ENCODE measurements around the gene TBX4. TPM values are rescaled to one million over a fixed set of nuclear protein-coding genes. Genes with fewer than 3 reads are reported as not detected.

Gene TBX4
- polyA plus RNA-seq, 2 donors, result 0.01 TPM; not detected in 1

DNA sequence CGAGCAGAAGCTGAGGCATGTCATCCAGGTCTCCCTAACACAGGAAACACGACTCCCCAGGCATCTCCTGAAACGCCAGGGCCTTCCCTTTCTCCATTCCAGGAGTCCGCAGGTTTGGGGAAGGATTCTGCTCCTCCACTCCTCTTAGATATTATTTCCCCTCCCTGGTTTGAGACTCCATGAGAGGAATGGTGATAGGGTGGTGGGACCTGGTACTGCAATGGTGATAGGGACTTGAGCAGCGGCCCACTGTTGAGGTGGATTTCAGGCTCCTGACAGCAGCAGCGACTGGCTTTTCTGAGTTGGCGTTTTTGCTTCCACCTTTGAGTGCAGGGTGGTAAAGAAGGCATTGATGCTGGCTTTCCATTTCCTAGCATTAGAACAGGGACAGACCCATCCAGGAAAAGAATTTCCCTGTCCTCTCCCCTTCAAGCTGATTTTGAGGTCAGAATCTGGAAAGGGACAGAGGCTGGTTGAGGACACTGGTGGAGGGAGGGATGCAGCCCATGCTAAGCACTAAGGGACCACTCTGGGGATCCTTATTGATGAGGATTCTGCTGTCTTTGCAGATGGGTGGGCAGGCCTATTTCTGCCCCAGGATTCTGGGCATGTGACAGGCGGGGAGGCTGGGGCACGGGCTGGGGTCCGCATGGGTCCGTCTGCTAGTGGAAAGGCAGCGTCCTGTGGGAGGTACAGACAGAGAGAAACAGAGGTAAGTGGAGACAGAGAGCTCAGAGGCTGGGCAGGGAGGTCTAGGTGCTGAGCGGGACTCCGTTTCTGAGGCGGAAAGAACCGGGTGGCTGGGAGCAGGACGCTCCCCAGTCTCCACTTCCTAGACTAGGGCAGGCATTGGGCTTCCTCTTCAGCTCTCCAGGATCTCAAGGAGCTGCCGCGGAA is 1.3 kb upstream of the TBX4 start:
- H3K27me3 ChIP-seq (ENCODE audit: control insufficient read depth in 1 of 2, insufficient read depth in 2 of 2, low read length in 2 of 2), result peaks cover 3 to 23% of the 10 kb centered on the region in 2 donors
- 81 to 83% methylated on average over 16 to 19 of the region's 19 CpGs for WGBS, 2 donors
- peaks cover 0 to 8% of the 10 kb centered on the region in 2 donors for H3K9me3 ChIP-seq (ENCODE audit: control insufficient read depth in 2 of 2, insufficient read depth in 1 of 2, low read depth in 1 of 2, low read length in 1 of 2)
- no peak overlapping the region for H3K4me3 ChIP-seq (ENCODE audit: low read depth in 1 of 2, low read length in 2 of 2)
- H3K36me3 ChIP-seq (ENCODE audit: control insufficient read depth in 2 of 2, insufficient read depth in 2 of 2, low read length in 1 of 2), result no peaks in the 10 kb centered on the region
- peaks cover 6 to 12% of the 10 kb centered on the region in 2 donors for H3K4me1 ChIP-seq (ENCODE audit: control insufficient read depth in 2 of 2, insufficient read depth in 2 of 2, low read length in 1 of 2)
- H3K27ac ChIP-seq (ENCODE audit: low read depth in 2 of 2, low read length in 1 of 2), result no peak overlapping the region

DNA sequence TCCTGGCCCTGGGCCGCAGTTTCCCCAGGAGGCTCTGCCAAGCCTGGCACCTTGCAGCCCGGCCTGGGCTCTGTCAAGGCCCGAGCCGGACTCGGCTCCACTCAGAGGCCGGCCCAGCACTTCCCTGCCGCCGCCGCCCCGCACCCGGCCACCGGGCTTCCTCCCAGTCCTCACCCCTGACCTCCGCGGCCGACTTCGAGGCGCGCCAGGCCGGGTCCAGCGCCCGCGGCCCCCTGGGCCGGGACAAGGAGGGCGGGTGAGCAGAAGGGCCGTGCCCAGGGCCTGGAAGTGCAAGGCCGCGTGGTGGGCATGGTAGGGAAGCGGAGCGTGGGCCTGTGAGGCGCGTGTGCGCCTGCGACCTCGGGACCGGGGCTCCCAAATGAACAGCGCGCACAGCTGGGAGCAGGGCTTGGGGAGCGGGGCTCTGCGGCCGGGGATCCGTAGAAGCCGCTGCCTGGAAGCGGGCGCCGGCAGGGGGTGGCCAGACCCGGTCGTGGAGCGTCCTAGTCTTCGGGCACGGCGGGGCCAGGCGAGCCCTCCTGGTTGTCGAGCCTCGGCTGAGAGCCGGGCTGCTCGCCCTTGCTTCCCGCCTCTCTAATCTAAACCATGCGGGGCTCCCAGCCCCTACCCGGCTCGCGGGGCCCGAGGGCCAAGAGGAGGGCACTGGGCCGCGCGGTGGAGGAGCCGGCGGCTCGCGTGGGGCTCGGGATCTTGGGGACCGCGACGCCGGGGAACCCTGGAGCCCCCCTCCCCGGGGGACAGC is 503 bp upstream of the TBX4 start:
- Histone ChIP-seq H3K4me3 (ENCODE audit: low read depth in 1 of 2, low read length in 2 of 2) (peak overlapping the region in 1 of 2 donors; percentile 36), H3K27ac (ENCODE audit: low read depth in 2 of 2, low read length in 1 of 2) (no peak overlapping the region), H3K36me3 (ENCODE audit: control insufficient read depth in 2 of 2, insufficient read depth in 2 of 2, low read length in 1 of 2) (no peaks in the 10 kb centered on the region), H3K27me3 (ENCODE audit: control insufficient read depth in 1 of 2, insufficient read depth in 2 of 2, low read length in 2 of 2) (peaks cover 9 to 23% of the 10 kb centered on the region in 2 donors), H3K9me3 (ENCODE audit: control insufficient read depth in 2 of 2, insufficient read depth in 1 of 2, low read depth in 1 of 2, low read length in 1 of 2) (peaks cover 0 to 11% of the 10 kb centered on the region in 2 donors), H3K4me1 (ENCODE audit: control insufficient read depth in 2 of 2, insufficient read depth in 2 of 2, low read length in 1 of 2) (peaks cover 6 to 13% of the 10 kb centered on the region in 2 donors)
- WGBS, 2 donors, result 8 to 30% methylated on average over 40 to 75 of the region's 75 CpGs

DNA sequence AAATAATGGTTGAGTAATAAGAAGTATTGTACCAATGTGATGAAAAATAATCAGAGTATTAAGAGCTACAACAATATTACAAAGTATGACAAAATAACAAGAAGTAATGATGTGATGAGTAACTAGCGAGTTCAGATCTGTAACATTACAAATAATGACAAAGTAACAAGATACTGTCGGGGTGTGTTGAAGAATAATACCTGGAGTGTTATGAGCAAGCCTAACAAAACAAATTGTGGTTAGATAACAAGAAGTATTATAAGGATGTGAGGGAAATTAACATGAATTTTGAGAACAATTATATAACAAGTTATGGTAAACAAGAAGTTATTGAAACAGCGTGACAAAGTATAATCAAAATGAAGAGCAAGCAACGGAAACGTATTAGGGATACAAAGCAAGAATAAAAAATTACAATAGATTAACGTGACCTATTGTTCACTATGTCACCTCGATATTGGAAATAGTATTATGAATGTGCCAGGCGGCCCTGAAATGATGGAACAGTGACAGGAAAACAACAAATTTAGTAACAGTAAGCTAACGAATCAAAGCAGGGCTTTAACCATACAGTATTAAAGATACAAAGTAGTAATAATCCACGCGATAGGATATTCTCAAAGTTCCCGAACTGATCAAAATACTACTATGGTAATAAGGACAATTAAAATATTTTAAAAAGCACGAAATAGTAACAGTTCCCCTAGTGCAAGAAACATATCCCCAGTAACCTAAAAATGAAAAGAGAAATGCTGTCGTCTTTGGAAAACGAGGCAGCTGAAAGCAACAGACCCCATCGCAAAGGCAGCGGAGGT is 1.6 kb downstream of the TBX4 start:
- peaks cover 6 to 19% of the 10 kb centered on the region in 2 donors for H3K4me1 ChIP-seq (ENCODE audit: control insufficient read depth in 2 of 2, insufficient read depth in 2 of 2, low read length in 1 of 2)
- peaks cover 0 to 11% of the 10 kb centered on the region in 2 donors for H3K9me3 ChIP-seq (ENCODE audit: control insufficient read depth in 2 of 2, insufficient read depth in 1 of 2, low read depth in 1 of 2, low read length in 1 of 2)
- H3K27me3 ChIP-seq (ENCODE audit: control insufficient read depth in 1 of 2, insufficient read depth in 2 of 2, low read length in 2 of 2), result peaks cover 14 to 25% of the 10 kb centered on the region in 2 donors
- H3K27ac ChIP-seq (ENCODE audit: low read depth in 2 of 2, low read length in 1 of 2), result no peak overlapping the region
- WGBS, 2 donors, result 33 to 54% methylated on average over 17 of the region's 17 CpGs
- H3K36me3 ChIP-seq (ENCODE audit: control insufficient read depth in 2 of 2, insufficient read depth in 2 of 2, low read length in 1 of 2), result no peaks in the 10 kb centered on the region
- H3K4me3 ChIP-seq (ENCODE audit: low read depth in 1 of 2, low read length in 2 of 2), result no peak overlapping the region

DNA sequence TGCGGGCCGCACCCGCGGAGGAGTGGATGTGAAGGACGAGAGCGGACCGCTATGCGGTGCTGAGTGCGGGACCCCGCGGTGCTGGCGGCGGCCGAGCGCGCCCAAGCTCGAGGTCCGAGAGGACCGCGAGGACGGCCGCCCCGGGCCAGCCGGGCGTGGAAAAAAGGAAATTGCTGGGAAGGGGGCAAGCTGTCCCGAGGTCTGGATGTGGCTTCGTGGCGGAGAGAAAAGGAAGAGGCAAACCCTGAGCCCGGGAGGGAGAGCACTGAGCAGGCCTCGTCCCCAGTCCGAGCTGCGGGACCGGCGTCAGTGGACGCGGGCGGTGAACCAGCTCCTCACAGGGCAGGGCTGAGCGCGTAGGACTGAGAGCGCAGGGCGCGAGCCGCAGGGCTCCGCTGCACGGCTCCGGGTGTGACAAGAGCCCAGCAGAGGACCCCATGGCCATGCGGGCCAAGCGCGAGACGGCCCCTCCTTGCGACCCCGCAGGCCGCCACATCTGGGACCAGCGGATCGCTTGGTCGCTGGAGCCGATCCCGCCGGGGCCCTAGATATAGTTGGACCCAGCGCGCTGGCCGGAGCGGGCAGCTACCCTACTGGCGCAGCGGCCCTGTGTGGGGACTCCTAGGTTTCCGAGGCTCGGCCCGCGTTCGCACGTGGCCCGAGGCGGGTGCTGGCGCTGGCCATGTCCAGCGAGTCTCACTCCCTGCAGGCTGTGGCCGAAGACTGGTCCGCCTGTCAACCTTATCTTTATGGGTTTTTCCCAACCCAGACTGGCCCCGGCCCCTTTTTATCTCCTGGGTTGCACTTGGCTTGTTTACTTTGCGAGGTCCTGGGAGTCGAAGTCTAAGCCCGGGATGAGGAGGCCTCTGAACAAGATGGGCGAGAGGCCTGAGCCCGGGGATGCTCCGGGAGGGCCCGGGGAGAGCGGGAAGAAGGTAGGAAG is 2.4 kb downstream of the TBX4 start:
- no peaks in the 10 kb centered on the region for H3K36me3 ChIP-seq (ENCODE audit: control insufficient read depth in 2 of 2, insufficient read depth in 2 of 2, low read length in 1 of 2)
- H3K9me3 ChIP-seq (ENCODE audit: control insufficient read depth in 2 of 2, insufficient read depth in 1 of 2, low read depth in 1 of 2, low read length in 1 of 2), result peaks cover 0 to 11% of the 10 kb centered on the region in 2 donors
- H3K4me1 ChIP-seq (ENCODE audit: control insufficient read depth in 2 of 2, insufficient read depth in 2 of 2, low read length in 1 of 2), result peaks cover 6 to 19% of the 10 kb centered on the region in 2 donors
- H3K27ac ChIP-seq (ENCODE audit: low read depth in 2 of 2, low read length in 1 of 2), result no peak overlapping the region
- H3K27me3 ChIP-seq (ENCODE audit: control insufficient read depth in 1 of 2, insufficient read depth in 2 of 2, low read length in 2 of 2), result peaks cover 16 to 25% of the 10 kb centered on the region in 2 donors
- 23 to 43% methylated on average over 85 to 86 of the region's 86 CpGs for WGBS, 2 donors
- no peak overlapping the region for H3K4me3 ChIP-seq (ENCODE audit: low read depth in 1 of 2, low read length in 2 of 2)

DNA sequence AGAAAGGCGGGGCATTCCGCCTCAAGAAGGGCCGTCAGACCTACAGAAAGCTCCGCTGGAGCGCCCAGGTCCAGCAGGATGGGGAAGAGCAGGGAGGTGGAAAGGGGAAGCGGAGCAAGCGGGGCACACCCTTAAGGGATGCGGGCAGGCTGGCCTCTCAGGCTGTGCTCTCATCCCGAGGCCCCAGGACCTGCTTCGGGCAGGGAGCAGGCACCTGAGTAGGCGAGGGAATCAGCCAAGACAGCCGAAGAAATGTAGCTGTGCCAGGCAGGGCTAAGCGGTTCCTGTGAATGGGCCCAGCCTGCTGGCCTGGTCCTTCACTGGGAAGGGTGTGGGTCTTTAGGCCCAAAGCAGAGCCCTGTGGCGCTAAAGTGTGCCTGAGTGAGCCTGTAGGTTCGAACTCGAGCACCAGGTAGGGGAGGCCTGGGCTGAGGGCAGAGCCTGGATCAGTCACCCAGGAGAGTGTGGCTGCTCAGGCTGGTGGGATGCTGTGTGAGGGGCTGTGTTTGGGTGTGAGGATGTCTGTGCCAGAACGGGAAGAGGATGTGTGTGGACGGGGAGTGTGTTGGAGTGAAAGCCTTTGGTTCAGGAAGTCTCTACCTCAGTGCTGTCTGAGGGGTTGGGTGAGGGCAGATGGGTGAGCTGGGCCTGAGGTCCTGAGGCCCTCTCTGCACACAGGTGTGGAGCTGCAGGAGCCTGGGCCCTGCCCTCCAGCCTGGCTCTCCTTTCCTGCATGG is 3.3 kb downstream of the TBX4 start:
- peaks cover 16 to 25% of the 10 kb centered on the region in 2 donors for H3K27me3 ChIP-seq (ENCODE audit: control insufficient read depth in 1 of 2, insufficient read depth in 2 of 2, low read length in 2 of 2)
- H3K4me1 ChIP-seq (ENCODE audit: control insufficient read depth in 2 of 2, insufficient read depth in 2 of 2, low read length in 1 of 2), result peaks cover 6 to 19% of the 10 kb centered on the region in 2 donors
- H3K27ac ChIP-seq (ENCODE audit: low read depth in 2 of 2, low read length in 1 of 2), result no peak overlapping the region
- peaks cover 0 to 11% of the 10 kb centered on the region in 2 donors for H3K9me3 ChIP-seq (ENCODE audit: control insufficient read depth in 2 of 2, insufficient read depth in 1 of 2, low read depth in 1 of 2, low read length in 1 of 2)
- H3K4me3 ChIP-seq (ENCODE audit: low read depth in 1 of 2, low read length in 2 of 2), result no peak overlapping the region
- 72 to 77% methylated on average over 18 of the region's 18 CpGs for WGBS, 2 donors
- no peaks in the 10 kb centered on the region for H3K36me3 ChIP-seq (ENCODE audit: control insufficient read depth in 2 of 2, insufficient read depth in 2 of 2, low read length in 1 of 2)

DNA sequence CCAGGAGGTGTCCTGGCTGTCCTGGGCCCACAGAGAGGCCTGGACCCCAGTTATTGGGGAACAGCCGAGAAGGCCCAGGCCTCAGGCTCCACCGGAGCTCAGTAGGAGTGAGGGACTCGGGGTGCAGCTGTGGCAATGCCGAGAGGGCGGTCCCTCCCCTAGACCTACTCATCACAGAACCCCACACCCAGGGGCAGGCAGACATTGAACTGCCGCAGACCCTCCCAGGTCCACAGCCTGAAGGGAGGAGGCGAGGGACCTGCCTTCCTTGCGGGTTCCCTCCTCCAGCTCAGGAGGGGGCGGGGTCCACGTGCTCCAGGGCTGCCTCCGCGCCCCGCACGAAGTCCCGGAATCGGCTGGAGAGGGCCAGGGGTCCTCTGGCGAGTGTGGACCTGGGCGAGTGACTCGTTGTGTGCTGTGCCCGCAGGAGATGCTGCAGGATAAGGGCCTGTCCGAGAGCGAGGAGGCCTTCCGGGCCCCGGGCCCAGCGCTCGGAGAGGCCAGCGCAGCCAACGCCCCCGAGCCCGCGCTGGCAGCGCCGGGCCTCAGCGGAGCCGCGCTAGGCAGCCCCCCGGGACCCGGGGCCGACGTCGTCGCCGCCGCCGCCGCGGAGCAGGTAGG is 3.9 kb downstream of the TBX4 start:
- Histone ChIP-seq H3K4me1 (ENCODE audit: control insufficient read depth in 2 of 2, insufficient read depth in 2 of 2, low read length in 1 of 2) (peaks cover 6 to 19% of the 10 kb centered on the region in 2 donors), H3K36me3 (ENCODE audit: control insufficient read depth in 2 of 2, insufficient read depth in 2 of 2, low read length in 1 of 2) (no peaks in the 10 kb centered on the region), H3K27me3 (ENCODE audit: control insufficient read depth in 1 of 2, insufficient read depth in 2 of 2, low read length in 2 of 2) (peaks cover 16 to 25% of the 10 kb centered on the region in 2 donors), H3K27ac (ENCODE audit: low read depth in 2 of 2, low read length in 1 of 2) (no peak overlapping the region), H3K4me3 (ENCODE audit: low read depth in 1 of 2, low read length in 2 of 2) (no peak overlapping the region), H3K9me3 (ENCODE audit: control insufficient read depth in 2 of 2, insufficient read depth in 1 of 2, low read depth in 1 of 2, low read length in 1 of 2) (peaks cover 0 to 11% of the 10 kb centered on the region in 2 donors)
- 48 to 59% methylated on average over 36 to 47 of the region's 47 CpGs for WGBS, 2 donors

DNA sequence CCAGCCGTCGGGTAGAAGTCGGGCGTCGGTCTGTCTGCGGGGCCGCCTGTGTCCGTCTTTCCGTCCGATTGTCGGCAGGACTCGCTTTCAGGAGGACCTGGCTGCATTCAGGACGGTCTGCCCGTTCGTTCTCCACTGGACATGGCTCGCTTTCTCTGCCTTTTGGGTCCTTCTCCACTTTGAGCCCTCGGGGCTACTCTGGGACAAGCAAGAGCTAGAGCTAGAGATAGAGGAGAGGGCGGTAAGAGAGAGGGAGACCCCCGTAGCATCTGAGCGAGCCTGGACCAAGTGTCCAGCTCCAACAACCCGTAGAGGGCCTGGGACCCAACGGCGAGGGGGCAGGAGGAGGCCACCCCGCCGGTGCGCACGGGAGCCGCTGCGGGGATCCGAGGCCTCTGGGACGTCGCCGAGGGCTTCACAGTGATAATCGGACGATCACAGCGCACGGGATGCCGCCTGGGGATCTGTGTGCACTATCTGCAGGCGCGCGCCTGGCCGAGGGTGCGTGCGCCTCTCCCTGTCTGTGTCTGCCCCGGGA is 4.5 kb downstream of the TBX4 start:
- H3K36me3 ChIP-seq (ENCODE audit: control insufficient read depth in 2 of 2, insufficient read depth in 2 of 2, low read length in 1 of 2), result no peaks in the 10 kb centered on the region
- H3K27ac ChIP-seq (ENCODE audit: low read depth in 2 of 2, low read length in 1 of 2), result no peak overlapping the region
- H3K27me3 ChIP-seq (ENCODE audit: control insufficient read depth in 1 of 2, insufficient read depth in 2 of 2, low read length in 2 of 2), result peaks cover 16 to 24% of the 10 kb centered on the region in 2 donors
- H3K9me3 ChIP-seq (ENCODE audit: control insufficient read depth in 2 of 2, insufficient read depth in 1 of 2, low read depth in 1 of 2, low read length in 1 of 2), result peaks cover 0 to 11% of the 10 kb centered on the region in 2 donors
- peaks cover 4 to 14% of the 10 kb centered on the region in 2 donors for H3K4me1 ChIP-seq (ENCODE audit: control insufficient read depth in 2 of 2, insufficient read depth in 2 of 2, low read length in 1 of 2)
- H3K4me3 ChIP-seq (ENCODE audit: low read depth in 1 of 2, low read length in 2 of 2), result peak overlapping the region in 1 of 2 donors; percentile 26
- 31 to 41% methylated on average over 44 to 45 of the region's 45 CpGs for WGBS, 2 donors

Measured in esophagus (tissue), 2 donors.